ENCODE data around the gene EPGN. TPM values are rescaled to one million over a fixed set of nuclear protein-coding genes. Genes with fewer than 3 reads are reported as not detected.

EPGN gene
- total and polyA plus RNA-seq, 2 of the 13 experiments (the other 11 are each of a cell fraction or from before 2014, with no cell fraction given), result not detected

GRCh38 chr4:74282926-74283325 is 25.3 kb upstream of the EPGN start:
- in situ Hi-C loops (cut with HindIII; ENCODE audit: extremely low pct_ligation_motif_present, low pct_unique_long_range_greater_than_20kb) (no loop called here), intact Hi-C loops (cut with micrococcal nuclease; ENCODE audit: unreplicated experiment) (no loop called here)
- no peak for FAIRE-seq
- POLR2A ChIA-PET, result no interaction called here
- H3K27me3 ChIP-seq (ENCODE audit: control insufficient read depth in 1 of 2, insufficient read depth in 2 of 2, low read length in 2 of 2), result no peaks in the 10 kb centered on the region
- TF ChIP-seq PAX8 (CRISPR knock-in tag; IDR thresholded peaks at IDR 0.05; ENCODE audit: borderline replicate concordance), result no peak
- TF ChIP-seq PREB (CRISPR knock-in tag; IDR thresholded peaks at IDR 0.05), result no peak
- H3K4me3 ChIP-seq (replicated peaks in 1 of 3; ENCODE audit: insufficient read depth in 1 of 3, low read depth in 2 of 3, low read length in 3 of 3), result no peak overlapping the region
- no peak overlapping the region for H3K4me2 ChIP-seq (ENCODE audit: low read depth, low read length)
- CTCF ChIA-PET (ENCODE audit: low intra/inter-chr PET ratio, low total read pairs), result no interaction called here
- ATAC-seq, result no peak
- H3K36me3 ChIP-seq (replicated peaks in 1 of 2; ENCODE audit: control insufficient read depth in 1 of 2, insufficient read depth in 2 of 2, low read length in 2 of 2), result no peaks in the 10 kb centered on the region
- H3K27ac ChIP-seq (ENCODE audit: extremely low read length, insufficient read depth, low read length), result no peak overlapping the region
- H3K4me1 ChIP-seq (ENCODE audit: insufficient read depth, low read length), result no peaks in the 10 kb centered on the region
- no peak for DNase-seq (ENCODE audit: low spot score)
- no peaks in the 10 kb centered on the region for H4K20me1 ChIP-seq (ENCODE audit: insufficient read depth, low read length)
- H2AFZ ChIP-seq (ENCODE audit: low read length), result no peak overlapping the region
- BruUV-seq (replicated peaks), result no TSS peak
- H3K9me3 ChIP-seq (ENCODE audit: low read length), result no peaks in the 10 kb centered on the region
- no peaks in the 10 kb centered on the region for H3K79me2 ChIP-seq (ENCODE audit: insufficient read depth, low read length)
- H3K9ac ChIP-seq (ENCODE audit: insufficient read depth, low read depth, low read length), result no peak overlapping the region

GRCh38 chr4:74283614-74284013 is 24.7 kb upstream of the EPGN start:
- Histone ChIP-seq H4K20me1 (ENCODE audit: insufficient read depth, low read length) (no peaks in the 10 kb centered on the region), H3K27me3 (ENCODE audit: control insufficient read depth in 1 of 2, insufficient read depth in 2 of 2, low read length in 2 of 2) (no peaks in the 10 kb centered on the region), H3K4me3 (replicated peaks in 1 of 3; ENCODE audit: insufficient read depth in 1 of 3, low read depth in 2 of 3, low read length in 3 of 3) (no peak overlapping the region), H2AFZ (ENCODE audit: low read length) (no peak overlapping the region), H3K27ac (ENCODE audit: extremely low read length, insufficient read depth, low read length) (no peak overlapping the region), H3K9ac (ENCODE audit: insufficient read depth, low read depth, low read length) (no peak overlapping the region), H3K4me2 (ENCODE audit: low read depth, low read length) (no peak overlapping the region), H3K36me3 (replicated peaks in 1 of 2; ENCODE audit: control insufficient read depth in 1 of 2, insufficient read depth in 2 of 2, low read length in 2 of 2) (no peaks in the 10 kb centered on the region), H3K79me2 (ENCODE audit: insufficient read depth, low read length) (no peaks in the 10 kb centered on the region), H3K9me3 (ENCODE audit: low read length) (no peaks in the 10 kb centered on the region), H3K4me1 (ENCODE audit: insufficient read depth, low read length) (no peaks in the 10 kb centered on the region)
- ChIA-PET POLR2A (no interaction called here), CTCF (ENCODE audit: low intra/inter-chr PET ratio, low total read pairs) (no interaction called here)
- no TSS peak for BruUV-seq (replicated peaks)
- DNase-seq (ENCODE audit: low spot score) (no peak), FAIRE-seq (no peak), ATAC-seq (no peak)
- intact Hi-C loops (cut with micrococcal nuclease; ENCODE audit: unreplicated experiment) (no loop called here), in situ Hi-C loops (cut with HindIII; ENCODE audit: extremely low pct_ligation_motif_present, low pct_unique_long_range_greater_than_20kb) (no loop called here)
- TF ChIP-seq ZNF770 (CRISPR knock-in tag; IDR thresholded peaks at IDR 0.05) (no peak), ZNF773 (CRISPR knock-in tag; IDR thresholded peaks at IDR 0.05; ENCODE audit: borderline replicate concordance) (no peak), ELF1 (CRISPR knock-in tag; IDR thresholded peaks at IDR 0.05) (no peak), KDM1A (CRISPR knock-in tag; IDR thresholded peaks at IDR 0.05) (no peak), MYC (CRISPR knock-in tag; IDR thresholded peaks at IDR 0.05; ENCODE audit: borderline replicate concordance) (no peak)
- 30% methylated on average over 2 of the region's 2 CpGs for WGBS (ENCODE audit: low lambda C conversion rate)
